Amniotic stem cell (primary cell): ENCODE data around the gene BEND3.
"Not testable (repeated sequence)": the region's sequence is repeated elsewhere in the genome, so short reads cannot be mapped to it uniquely, and the experiment has no call there.

Experiments
- DNase-seq: peaks from one replicate; lab custom pipeline; 2025; lab: John Stamatoyannopoulos, UW

The BEND3 gene

GRCh38 chr6:107033126-107033525 lies 82.2 kb downstream of the BEND3 start:
- no peak for DNase-seq

- DNase-seq, result no peak
These were observed 83.3 kb downstream of the BEND3 start for GRCh38 chr6:107032051-107032450.

- DNase-seq, result no peak
These were observed 85.2 kb downstream of the BEND3 start for GRCh38 chr6:107030151-107030550.

GRCh38 chr6:107026965-107027364 lies 88.3 kb downstream of the BEND3 start:
- no peak for DNase-seq

GRCh38 chr6:107021446-107022185 lies 93.7 kb downstream of the BEND3 start:
- DNase-seq, result no peak

GRCh38 chr6:107020239-107020638 lies 95.1 kb downstream of the BEND3 start:
- DNase-seq, result no peak

GRCh38 chr6:107019628-107020027 lies 95.7 kb downstream of the BEND3 start:
- not testable (repeated sequence) for DNase-seq

GRCh38 chr6:107019047-107019446 lies 96.3 kb downstream of the BEND3 start:
- no peak for DNase-seq
